A172 (cell line): Measurements from ENCODE around the gene ANXA7. TPM values are rescaled to one million over a fixed set of nuclear protein-coding genes. Genes with fewer than 3 reads are reported as not detected.
"Not testable (repeated sequence)": the region's sequence is repeated elsewhere in the genome, so short reads cannot be mapped to it uniquely, and the experiment has no call there.

Source experiments
- DNase-seq: peaks from one replicate; pipeline ENCODE4 v3.0.0-alpha.2; 2015; ENCODE audit warnings: low spot score
- total RNA-seq: library from RNA; depleted of rRNA; stranded (reverse); fragments of >200 nt; shearing (Covaris generic); gene quantifications from 2 replicates; pipeline ENCODE4 v1.2.3, GENCODE V29; 2014; rRNA removed

The ANXA7 gene
- total RNA-seq, 1 experiment from 2014 or later: 216 TPM

- DNase-seq: no peak
Measured at GRCh38 chr10:73339436-73339835, 74.4 kb downstream of the ANXA7 start.

GRCh38 chr10:73338801-73339368 lies 75.0 kb downstream of the ANXA7 start:
- DNase-seq: no peak

- DNase-seq: no peak
Measured at GRCh38 chr10:73333202-73333601, 80.7 kb downstream of the ANXA7 start.

- DNase-seq: no peak
Measured at GRCh38 chr10:73332379-73332778, 81.5 kb downstream of the ANXA7 start.

- not testable (repeated sequence) for DNase-seq
Measured at GRCh38 chr10:73328523-73328922, 85.3 kb downstream of the ANXA7 start.

GRCh38 chr10:73325290-73325689 lies 88.6 kb downstream of the ANXA7 start:
- DNase-seq: not testable (repeated sequence)

Other genes starting within 250 kb of the ANXA7 start
- 53.9 and 55.2 TPM in 2 replicates for gene ECD, start 246.1 kb downstream of the ANXA7 start, total RNA-seq
- 7.1 and 10.4 TPM in 2 replicates for gene FAM149B1, start 245.9 kb downstream of the ANXA7 start, total RNA-seq
- 103 and 123 TPM in 2 replicates for gene DNAJC9, start 166.8 kb downstream of the ANXA7 start, total RNA-seq
- gene MRPS16, start 161.4 kb downstream of the ANXA7 start, total RNA-seq: 106 and 118 TPM in 2 replicates
- 0.36 and 0.72 TPM in 2 replicates for gene CFAP70, start 55.2 kb downstream of the ANXA7 start, total RNA-seq
- 0.07 and 0.60 TPM in 2 replicates for gene MSS51, start 19.5 kb upstream of the ANXA7 start, total RNA-seq
- gene PPP3CB, start 82.0 kb upstream of the ANXA7 start, total RNA-seq: 17.2 and 17.6 TPM in 2 replicates
- gene USP54, start 177.3 kb upstream of the ANXA7 start, total RNA-seq: 28.7 and 32.3 TPM in 2 replicates
- 1.1 TPM in 1 of 2 replicates, not detected in the other for gene MYOZ1, start 227.4 kb upstream of the ANXA7 start, total RNA-seq
- 0.14 TPM in 1 of 2 replicates, not detected in the other for gene SYNPO2L, start 242.0 kb upstream of the ANXA7 start, total RNA-seq